ENCODE data around the gene TGM2.
"Not testable (repeated sequence)": the region's sequence is repeated elsewhere in the genome, so short reads cannot be mapped to it uniquely, and the experiment has no call there.

TGM2 gene

DNA sequence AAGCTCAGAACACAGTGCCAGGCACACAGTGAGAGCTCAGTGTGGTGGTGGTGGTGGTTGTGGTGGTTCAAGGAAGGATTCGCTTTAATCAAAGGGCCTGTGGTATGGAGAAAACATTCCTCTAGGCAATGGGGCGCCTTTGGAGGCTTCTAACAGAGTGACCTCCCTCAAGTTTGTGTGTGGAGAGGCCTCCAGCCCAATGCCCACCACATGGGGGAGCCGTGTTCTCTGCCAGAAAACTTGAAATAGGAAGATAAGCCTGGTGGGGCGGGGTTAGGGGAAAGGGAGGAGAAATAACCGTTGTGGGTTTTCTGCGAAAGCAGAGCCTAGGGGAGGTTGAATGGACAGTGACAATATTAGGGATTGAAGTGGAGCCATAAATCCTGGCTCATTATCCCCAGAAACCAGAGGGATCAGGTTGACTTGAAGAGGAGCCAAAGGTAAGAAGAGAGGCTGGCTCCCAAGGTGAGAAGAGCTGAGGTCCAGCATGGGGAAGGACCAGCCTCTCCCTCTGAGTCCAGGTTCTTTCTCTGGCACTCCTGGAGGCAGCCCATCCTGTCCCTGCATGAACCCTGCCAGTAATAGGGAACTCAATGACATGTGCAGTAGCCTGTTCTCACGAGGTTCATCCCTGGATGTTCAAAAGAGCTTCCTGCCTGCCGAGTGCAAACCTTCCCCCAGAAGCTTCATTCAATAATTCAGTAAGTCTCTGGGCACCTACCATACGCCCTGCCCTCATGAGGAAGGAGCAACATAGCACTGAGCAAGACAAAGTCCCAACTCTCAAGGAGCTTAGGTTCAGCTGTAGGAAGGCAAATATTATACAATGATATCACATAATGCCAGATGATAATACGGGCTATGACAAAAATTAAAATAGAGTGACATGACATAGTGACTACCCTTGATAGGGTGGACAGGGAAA lies 51.4 kb downstream of the TGM2 start:
- Mint-ChIP-seq H3K27me3 (no peaks in the 10 kb centered on the region), H3K9me3 (no peaks in the 10 kb centered on the region), H3K36me3 (ENCODE audit: insufficient read depth) (no peaks in the 10 kb centered on the region), H3K4me1 (no peaks in the 10 kb centered on the region), H3K27ac (ENCODE audit: low read depth) (no peak overlapping the region), H3K4me3 (no peak overlapping the region)
- ATAC-seq (replicated peaks; ENCODE audit: extremely low read depth, poor library complexity, severe bottlenecking), result no peak
- DNase-seq (ENCODE audit: low spot score in 2 of 2), result no peak

DNA sequence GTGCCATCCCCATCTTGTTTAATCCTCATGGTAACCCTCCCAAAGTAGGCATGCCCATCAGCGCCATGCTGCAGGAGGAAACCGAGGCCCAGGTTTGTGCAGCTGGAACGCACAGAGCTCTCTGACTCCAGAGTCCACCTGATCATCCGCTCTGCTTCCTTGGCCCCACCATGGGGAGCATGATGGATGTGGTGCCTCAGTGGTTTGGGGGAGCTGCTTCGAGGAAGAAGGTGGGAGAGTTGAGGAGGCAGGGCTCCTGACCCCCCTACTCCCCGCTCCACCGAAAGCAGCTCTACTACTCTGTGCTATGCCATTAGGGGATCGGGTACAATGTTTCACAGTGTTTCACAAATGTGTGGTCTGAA lies 52.2 kb downstream of the TGM2 start:
- Mint-ChIP-seq H3K4me3 (no peak overlapping the region), H3K27me3 (no peaks in the 10 kb centered on the region), H3K27ac (ENCODE audit: low read depth) (no peak overlapping the region), H3K4me1 (no peaks in the 10 kb centered on the region), H3K36me3 (ENCODE audit: insufficient read depth) (no peaks in the 10 kb centered on the region), H3K9me3 (no peaks in the 10 kb centered on the region)
- no peak for DNase-seq (ENCODE audit: low spot score in 2 of 2)
- ATAC-seq (replicated peaks; ENCODE audit: extremely low read depth, poor library complexity, severe bottlenecking), result no peak

DNA sequence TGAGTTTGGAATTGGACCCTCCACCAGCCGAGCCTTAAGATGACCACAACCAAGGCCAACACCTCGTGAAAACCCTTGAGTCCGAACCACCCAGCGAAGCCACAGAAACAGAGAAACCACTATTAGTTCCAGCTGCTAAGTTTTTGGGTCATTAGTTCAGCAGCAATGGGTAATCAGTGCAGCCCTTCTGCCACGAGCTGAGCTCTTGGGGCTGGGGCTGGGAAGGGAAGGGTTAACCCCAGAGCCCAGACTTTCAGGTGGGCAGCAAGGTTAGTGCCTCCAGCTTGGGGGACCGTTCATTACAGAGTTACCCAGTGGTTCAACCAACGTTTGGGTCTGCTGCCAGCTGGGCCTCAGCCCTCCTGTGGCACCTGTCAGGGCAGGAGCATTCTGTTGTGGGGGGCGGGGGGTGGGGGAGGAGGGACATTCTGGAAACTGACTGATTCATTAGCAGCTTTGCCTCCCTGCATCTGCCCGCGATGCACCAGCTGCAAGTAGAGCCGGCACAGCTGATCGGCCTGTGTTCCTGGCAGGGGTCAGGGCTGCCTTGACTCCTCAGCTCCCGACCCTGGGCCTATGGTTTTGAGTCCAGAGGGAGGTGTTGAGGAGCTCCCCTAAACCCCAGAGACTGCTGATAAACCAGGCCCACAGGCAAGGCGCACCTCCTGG lies 52.7 kb downstream of the TGM2 start:
- H3K27me3 Mint-ChIP-seq, result no peaks in the 10 kb centered on the region
- no peak overlapping the region for H3K4me3 Mint-ChIP-seq
- H3K36me3 Mint-ChIP-seq (ENCODE audit: insufficient read depth), result no peaks in the 10 kb centered on the region
- ATAC-seq (replicated peaks; ENCODE audit: extremely low read depth, poor library complexity, severe bottlenecking) (no peak), DNase-seq (ENCODE audit: low spot score in 2 of 2) (no peak)
- no peak overlapping the region for H3K27ac Mint-ChIP-seq (ENCODE audit: low read depth)
- no peaks in the 10 kb centered on the region for H3K4me1 Mint-ChIP-seq
- H3K9me3 Mint-ChIP-seq, result no peaks in the 10 kb centered on the region

DNA sequence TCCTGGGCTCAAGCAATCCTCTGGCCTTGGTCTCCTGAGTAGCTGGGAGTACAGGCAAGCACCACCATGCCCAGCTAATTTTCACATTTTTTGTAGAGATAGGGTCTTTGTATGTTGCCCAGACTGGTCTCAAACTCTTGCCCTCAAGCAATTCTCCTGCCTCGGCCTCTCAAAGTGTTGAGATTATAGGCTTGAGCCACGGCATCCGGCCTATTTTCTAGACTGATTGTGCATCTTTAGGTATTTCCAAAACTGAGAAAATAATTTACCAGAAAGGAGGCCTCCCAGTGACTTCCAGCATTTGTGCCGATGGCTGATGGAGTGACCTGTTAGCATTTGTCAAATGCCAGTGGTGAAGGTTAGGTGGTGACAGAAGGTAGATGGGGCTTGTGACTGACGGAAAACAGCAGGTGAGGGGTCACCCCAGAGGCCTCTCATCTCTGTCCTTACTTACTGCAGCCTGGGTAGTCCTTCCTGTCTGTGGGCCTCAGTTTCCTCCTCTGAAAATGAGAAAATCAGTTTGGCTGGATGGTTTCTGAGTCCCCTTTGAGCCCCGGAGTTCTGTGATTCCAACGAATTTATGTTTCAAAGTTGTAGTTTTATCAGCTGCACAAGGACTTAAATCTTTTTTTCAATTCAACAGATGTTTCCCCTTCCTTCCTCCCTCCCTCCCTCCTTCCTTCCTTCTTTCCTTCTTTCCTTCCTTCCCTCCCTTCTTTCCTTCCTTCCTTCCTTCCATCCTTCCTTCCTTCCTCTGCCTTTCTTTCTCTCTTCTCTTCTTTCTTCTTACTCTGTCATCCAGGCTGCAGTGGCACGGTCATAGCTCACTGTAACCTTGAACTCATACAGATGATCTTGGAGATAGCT lies 53.5 kb downstream of the TGM2 start:
- H3K9me3 Mint-ChIP-seq, result no peaks in the 10 kb centered on the region
- ATAC-seq (replicated peaks; ENCODE audit: extremely low read depth, poor library complexity, severe bottlenecking) (no peak), DNase-seq (ENCODE audit: low spot score in 2 of 2) (no peak)
- H3K4me1 Mint-ChIP-seq, result no peaks in the 10 kb centered on the region
- no peak overlapping the region for H3K27ac Mint-ChIP-seq (ENCODE audit: low read depth)
- no peaks in the 10 kb centered on the region for H3K27me3 Mint-ChIP-seq
- H3K36me3 Mint-ChIP-seq (ENCODE audit: insufficient read depth), result no peaks in the 10 kb centered on the region
- no peak overlapping the region for H3K4me3 Mint-ChIP-seq

DNA sequence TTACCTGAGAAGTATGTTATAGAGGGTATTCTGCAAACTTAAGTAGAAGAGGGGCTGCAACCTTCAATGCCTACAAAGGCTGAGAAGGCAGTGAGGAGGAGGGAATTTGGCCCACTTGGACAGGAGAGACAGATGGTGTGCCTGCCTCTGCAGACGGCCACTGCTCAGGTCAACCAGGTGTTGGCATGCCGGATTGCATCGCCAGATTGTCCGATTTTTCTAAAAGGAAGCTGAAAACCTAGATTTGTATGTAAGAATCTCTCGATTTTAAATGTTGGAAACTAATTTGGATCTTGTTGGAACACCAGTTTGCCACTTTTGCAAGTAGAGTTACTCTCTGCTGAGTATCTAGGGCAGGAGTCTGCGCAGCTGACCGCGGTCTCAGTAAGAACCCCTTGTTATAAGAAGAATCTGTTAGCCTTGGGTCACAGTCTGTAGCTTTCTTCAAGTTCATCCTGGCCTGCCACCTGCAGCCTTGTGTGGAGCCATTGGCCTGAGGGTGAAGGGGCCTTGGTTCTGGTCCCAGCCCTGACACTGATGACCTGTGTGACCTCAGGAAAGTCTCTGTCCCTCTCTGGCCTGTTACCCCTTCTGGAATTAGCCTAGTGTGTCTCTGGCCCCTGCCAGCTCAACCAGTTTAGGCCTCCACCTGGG lies 54.4 kb downstream of the TGM2 start:
- ATAC-seq (replicated peaks; ENCODE audit: extremely low read depth, poor library complexity, severe bottlenecking) (no peak), DNase-seq (ENCODE audit: low spot score in 2 of 2) (no peak)
- no peaks in the 10 kb centered on the region for H3K4me1 Mint-ChIP-seq
- H3K4me3 Mint-ChIP-seq, result no peak overlapping the region
- H3K36me3 Mint-ChIP-seq (ENCODE audit: insufficient read depth), result no peaks in the 10 kb centered on the region
- no peak overlapping the region for H3K27ac Mint-ChIP-seq (ENCODE audit: low read depth)
- no peaks in the 10 kb centered on the region for H3K27me3 Mint-ChIP-seq
- no peaks in the 10 kb centered on the region for H3K9me3 Mint-ChIP-seq

DNA sequence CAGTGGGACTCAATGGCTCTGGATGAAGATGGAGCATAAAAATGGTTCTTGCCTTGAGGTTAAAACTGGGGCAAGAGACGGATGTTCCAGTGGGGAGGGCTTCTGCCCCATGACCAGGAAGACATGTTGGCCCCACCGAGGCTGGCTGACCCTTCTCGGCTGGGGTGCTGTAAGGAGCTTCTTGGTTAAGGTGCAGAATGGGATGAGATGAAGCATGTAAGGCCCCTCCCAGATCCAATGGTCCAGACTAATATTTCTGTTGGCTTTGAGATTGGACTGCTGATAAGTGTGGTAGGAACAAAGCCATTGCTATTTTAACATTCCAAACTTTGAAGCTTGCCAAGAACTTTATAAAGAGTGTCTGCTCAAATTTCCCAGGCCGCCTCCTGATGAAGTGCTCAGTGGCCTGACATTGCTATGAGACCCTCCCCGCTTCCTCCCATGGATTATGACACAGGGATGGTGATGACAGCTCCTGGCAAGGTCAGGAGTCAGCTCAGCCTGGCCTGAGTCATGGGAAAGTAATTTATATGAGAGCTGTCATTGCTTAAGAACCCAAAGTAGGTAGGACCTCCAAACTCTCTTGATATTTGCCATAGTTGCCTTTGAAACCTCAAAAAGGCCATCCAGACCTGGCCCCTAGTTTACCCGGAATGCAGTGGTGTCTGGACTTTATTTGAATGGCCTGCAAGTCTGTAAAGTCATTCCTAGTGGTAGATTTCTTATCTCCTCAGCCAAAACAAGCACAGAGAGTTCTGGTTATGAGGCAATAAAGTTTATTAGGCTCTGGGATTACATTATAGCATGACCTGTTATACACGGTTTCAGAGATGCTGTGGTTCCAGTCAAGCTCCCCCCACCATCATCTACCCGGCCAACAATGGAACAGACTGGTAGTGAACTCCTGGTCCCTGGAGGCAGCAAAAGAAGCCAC lies 55.2 kb downstream of the TGM2 start:
- Mint-ChIP-seq H3K4me1 (no peaks in the 10 kb centered on the region), H3K9me3 (no peaks in the 10 kb centered on the region), H3K27ac (ENCODE audit: low read depth) (no peak overlapping the region), H3K27me3 (no peaks in the 10 kb centered on the region), H3K4me3 (no peak overlapping the region), H3K36me3 (ENCODE audit: insufficient read depth) (no peaks in the 10 kb centered on the region)
- ATAC-seq (replicated peaks; ENCODE audit: extremely low read depth, poor library complexity, severe bottlenecking), result no peak
- no peak for DNase-seq (ENCODE audit: low spot score in 2 of 2)

DNA sequence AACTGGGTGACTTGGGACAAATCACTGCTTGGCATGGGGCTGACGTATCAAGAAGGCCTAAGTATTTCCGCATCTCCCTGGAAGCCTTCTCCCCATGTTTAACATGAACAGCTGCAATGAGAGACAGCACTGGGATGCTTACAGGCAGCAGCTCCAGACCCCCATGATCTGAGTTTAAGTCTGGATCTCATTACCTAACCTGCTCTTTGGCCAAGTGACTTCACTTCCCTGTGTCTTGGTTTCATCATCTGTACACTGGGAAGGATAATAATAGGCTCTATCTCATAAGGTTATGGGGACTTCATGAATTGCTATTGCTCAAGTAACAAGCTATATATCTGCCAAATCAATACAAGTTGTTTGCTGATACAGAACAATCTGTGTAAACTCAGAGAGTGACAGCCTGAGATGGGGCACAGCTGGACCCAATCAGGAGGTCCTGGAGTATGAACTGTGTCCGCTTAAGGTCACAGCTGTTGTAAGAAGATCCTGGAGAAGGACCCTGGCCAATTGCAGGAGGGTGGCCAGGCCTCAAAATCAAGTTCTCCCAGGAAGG lies 56.0 kb downstream of the TGM2 start:
- no peak overlapping the region for H3K27ac Mint-ChIP-seq (ENCODE audit: low read depth)
- H3K4me1 Mint-ChIP-seq, result no peaks in the 10 kb centered on the region
- no peaks in the 10 kb centered on the region for H3K36me3 Mint-ChIP-seq (ENCODE audit: insufficient read depth)
- no peaks in the 10 kb centered on the region for H3K27me3 Mint-ChIP-seq
- no peak for ATAC-seq (replicated peaks; ENCODE audit: extremely low read depth, poor library complexity, severe bottlenecking)
- no peak for DNase-seq (ENCODE audit: low spot score in 2 of 2)
- H3K4me3 Mint-ChIP-seq, result no peak overlapping the region
- H3K9me3 Mint-ChIP-seq, result no peaks in the 10 kb centered on the region

DNA sequence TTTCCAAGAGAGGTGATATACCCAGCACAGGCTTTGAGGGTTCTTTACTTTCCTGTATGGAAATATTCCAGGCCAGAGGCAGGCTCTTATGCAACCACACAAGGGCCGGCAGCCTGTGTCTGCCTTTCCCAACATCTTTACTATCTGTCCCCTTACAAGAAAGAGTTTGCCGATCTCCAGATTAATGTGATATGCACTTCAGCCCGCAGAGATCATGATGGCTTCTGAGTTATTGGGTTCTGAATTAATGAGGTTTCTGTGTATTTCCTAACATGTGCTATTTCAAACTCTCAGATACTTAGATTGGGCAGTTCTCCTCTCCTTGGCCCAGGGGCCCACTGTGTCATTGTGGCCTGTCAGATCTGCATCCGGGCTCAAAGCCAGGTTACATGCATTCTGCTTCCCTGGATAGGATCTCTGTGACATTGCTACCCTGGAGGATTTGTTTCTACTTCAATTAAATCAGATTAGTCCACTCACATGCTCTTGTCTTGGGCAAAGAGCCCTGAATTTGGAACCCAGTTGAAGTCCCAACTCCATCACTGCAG lies 56.6 kb downstream of the TGM2 start:
- H3K27me3 Mint-ChIP-seq, result no peaks in the 10 kb centered on the region
- no peaks in the 10 kb centered on the region for H3K9me3 Mint-ChIP-seq
- H3K4me1 Mint-ChIP-seq, result no peaks in the 10 kb centered on the region
- DNase-seq (ENCODE audit: low spot score in 2 of 2), result no peak
- H3K36me3 Mint-ChIP-seq (ENCODE audit: insufficient read depth), result no peaks in the 10 kb centered on the region
- no peak overlapping the region for H3K4me3 Mint-ChIP-seq
- H3K27ac Mint-ChIP-seq (ENCODE audit: low read depth), result no peak overlapping the region
- no peak for ATAC-seq (replicated peaks; ENCODE audit: extremely low read depth, poor library complexity, severe bottlenecking)

DNA sequence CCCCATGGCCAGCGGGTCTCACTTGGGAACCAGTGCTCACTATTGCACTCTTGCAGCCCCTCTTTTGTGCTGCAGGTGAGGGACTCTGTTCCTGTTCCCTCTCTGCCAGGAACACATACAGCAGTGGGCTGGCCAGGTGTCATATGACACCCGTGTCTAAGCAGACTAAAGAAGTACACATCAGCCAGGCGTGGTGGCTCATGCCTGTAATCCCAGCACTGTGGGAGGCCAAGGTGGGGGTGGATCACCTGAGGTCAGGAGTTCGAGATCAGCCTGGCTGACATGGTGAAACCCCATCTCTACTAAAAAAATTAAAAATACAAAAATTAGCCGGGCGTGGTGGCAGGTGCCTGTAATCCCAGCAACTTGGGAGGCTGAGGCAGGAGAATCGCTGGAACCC lies 57.2 kb downstream of the TGM2 start:
- not testable (repeated sequence) for H3K4me3 Mint-ChIP-seq; H3K27ac Mint-ChIP-seq (ENCODE audit: low read depth); H3K9me3 Mint-ChIP-seq; H3K27me3 Mint-ChIP-seq; DNase-seq (ENCODE audit: low spot score in 2 of 2); ATAC-seq (replicated peaks; ENCODE audit: extremely low read depth, poor library complexity, severe bottlenecking); H3K4me1 Mint-ChIP-seq; H3K36me3 Mint-ChIP-seq (ENCODE audit: insufficient read depth)

DNA sequence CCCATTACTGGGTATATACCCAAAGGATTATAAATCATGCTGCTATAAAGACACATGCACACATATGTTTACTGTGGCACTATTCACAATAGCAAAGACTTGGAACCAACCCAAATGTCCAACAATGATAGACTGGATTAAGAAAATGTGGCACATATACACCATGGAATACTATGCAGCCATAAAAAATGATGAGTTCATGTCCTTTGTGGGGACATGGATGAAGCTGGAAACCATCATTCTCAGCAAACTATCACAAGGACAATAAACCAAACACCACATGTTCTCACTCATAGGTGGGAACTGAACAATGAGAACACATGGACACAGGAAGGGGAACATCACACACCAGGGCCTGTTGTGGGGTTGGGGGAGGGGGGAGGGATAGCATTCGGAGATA lies 57.7 kb downstream of the TGM2 start:
- not testable (repeated sequence) for H3K4me3 Mint-ChIP-seq; H3K27ac Mint-ChIP-seq (ENCODE audit: low read depth)

DNA sequence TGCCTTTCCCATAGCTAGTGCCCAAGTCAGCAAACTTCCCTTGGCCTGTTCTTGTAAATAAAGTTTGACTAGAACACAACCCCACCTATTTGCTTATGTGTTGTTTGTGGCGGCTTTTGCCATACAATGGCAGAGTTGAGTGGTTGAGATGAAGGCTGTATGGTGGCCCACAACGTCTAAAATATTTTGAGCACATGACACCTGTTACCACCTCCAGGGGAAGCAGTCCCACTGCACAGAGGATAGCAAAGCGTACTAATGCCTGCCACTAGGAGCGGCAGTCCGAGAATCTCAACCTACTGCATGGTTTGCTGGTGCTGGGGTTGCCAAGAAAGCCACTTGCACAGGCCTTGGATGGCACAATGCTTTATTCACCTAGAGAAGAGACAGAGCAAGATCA lies 58.6 kb downstream of the TGM2 start:
- Mint-ChIP-seq H3K4me1 (no peaks in the 10 kb centered on the region), H3K9me3 (no peaks in the 10 kb centered on the region), H3K27me3 (no peaks in the 10 kb centered on the region), H3K36me3 (ENCODE audit: insufficient read depth) (no peaks in the 10 kb centered on the region), H3K27ac (ENCODE audit: low read depth) (no peak overlapping the region), H3K4me3 (no peak overlapping the region)
- DNase-seq (ENCODE audit: low spot score in 2 of 2), result no peak
- no peak for ATAC-seq (replicated peaks; ENCODE audit: extremely low read depth, poor library complexity, severe bottlenecking)

More for the DNA sequence above, 57.7 kb downstream of the TGM2 start:
- H3K9me3 Mint-ChIP-seq; DNase-seq (ENCODE audit: low spot score in 2 of 2); H3K36me3 Mint-ChIP-seq (ENCODE audit: insufficient read depth); H3K27me3 Mint-ChIP-seq; ATAC-seq (replicated peaks; ENCODE audit: extremely low read depth, poor library complexity, severe bottlenecking); H3K4me1 Mint-ChIP-seq: not testable (repeated sequence)
